Endodermal cell (in vitro differentiated cells): ENCODE data around the gene SSH2. TPM values are rescaled to one million over a fixed set of nuclear protein-coding genes. Genes with fewer than 3 reads are reported as not detected.

Source experiments
- DNase-seq: peaks from one replicate; pipeline ENCODE4 v3.0.0-alpha.2; 2017
- H3K27ac ChIP-seq: 2 replicates; pipeline ENCODE4 v1.5.1; 2013; ENCODE audit warnings: mild to moderate bottlenecking, low read depth, low read length, moderate library complexity
- H3K27me3 ChIP-seq: 2 replicates; pipeline ENCODE4 v1.6.1; 2013; ENCODE audit warnings: mild to moderate bottlenecking, low read length, moderate library complexity; ENCODE audit not compliant: insufficient read depth, control insufficient read depth, poor library complexity, severe bottlenecking
- H3K36me3 ChIP-seq: 2 replicates; pipeline ENCODE4 v1.7.0; 2013; ENCODE audit warnings: mild to moderate bottlenecking, low read length, moderate library complexity; ENCODE audit not compliant: control insufficient read depth, insufficient read depth
- H3K4me1 ChIP-seq: one replicate; pipeline ENCODE4 v1.7.0; 2013; ENCODE audit warnings: low read length; ENCODE audit not compliant: control insufficient read depth, insufficient read depth
- H3K4me3 ChIP-seq: 2 replicates; pipeline ENCODE4 v1.5.1; 2013; ENCODE audit warnings: mild to moderate bottlenecking, low read length, moderate library complexity
- H3K9ac ChIP-seq: 2 replicates; pipeline ENCODE4 v1.6.1; 2013; ENCODE audit warnings: mild to moderate bottlenecking, low read length, moderate library complexity; ENCODE audit not compliant: poor library complexity, severe bottlenecking; ENCODE audit errors: extremely low read depth
- H3K9me3 ChIP-seq: 2 replicates; pipeline ENCODE4 v1.6.1; 2013; ENCODE audit warnings: mild to moderate bottlenecking, low read length, moderate library complexity; ENCODE audit not compliant: control insufficient read depth
- H3K27ac Mint-ChIP-seq: 2 replicates; pipeline ENCODE4 v1.8.0; 2020; ENCODE audit warnings: mixed read lengths
- H3K27me3 Mint-ChIP-seq: 2 replicates; pipeline ENCODE4 v1.8.0; 2021; ENCODE audit warnings: mild to moderate bottlenecking, mixed read lengths; ENCODE audit not compliant: insufficient read depth
- H3K36me3 Mint-ChIP-seq: 2 replicates; pipeline ENCODE4 v1.8.0; 2020; ENCODE audit warnings: low read depth, mixed read lengths
- H3K4me1 Mint-ChIP-seq: 2 replicates; pipeline ENCODE4 v1.8.0; 2020; ENCODE audit warnings: mixed read lengths
- H3K4me3 Mint-ChIP-seq: 2 replicates; pipeline ENCODE4 v1.8.0; 2020; ENCODE audit warnings: mild to moderate bottlenecking, moderate library complexity, mixed read lengths
- H3K9me3 Mint-ChIP-seq: 2 replicates; pipeline ENCODE4 v1.8.0; 2020; ENCODE audit warnings: mild to moderate bottlenecking, mixed read lengths
- WGBS, 2 experiments: methylation state at CpG; one replicate each; pipeline versions ENCODE4 v1.1.5 to v1.1.7; 2013; ENCODE audit warnings: missing lambda C conversion rate in 2 of 2, mixed read lengths in 1 of 2; ENCODE audit not compliant: insufficient coverage in 1 of 2, insufficient read length in 1 of 2; 5-methylcytosine and 5-hydroxymethylcytosine counted together
- total RNA-seq, 2 donors: library from RNA; stranded (reverse); fragmentation: NEBNext Ultra II Directional in 1 of 2; extraction: Animal tissue kit (Norgen Biotek cat#: 25700) in 1 of 2; gene quantifications; 2 replicates in 1 of 2; 3 replicates in 1 of 2; pipeline ENCODE4 v1.2.1, GENCODE V29; 2021
- TF ChIP-seq, protein P1 (sequence below): fragments of 200-600 bp; sonication (generic); conservative IDR thresholded peaks from 2 replicates; pipeline ENCODE4 v1.5.0; 2021; ENCODE audit warnings: antibody characterized with exemption, mild to moderate bottlenecking

SSH2 gene
- total RNA-seq, 2 donors from 2014 or later, result 11.3 to 13.5 TPM

DNA sequence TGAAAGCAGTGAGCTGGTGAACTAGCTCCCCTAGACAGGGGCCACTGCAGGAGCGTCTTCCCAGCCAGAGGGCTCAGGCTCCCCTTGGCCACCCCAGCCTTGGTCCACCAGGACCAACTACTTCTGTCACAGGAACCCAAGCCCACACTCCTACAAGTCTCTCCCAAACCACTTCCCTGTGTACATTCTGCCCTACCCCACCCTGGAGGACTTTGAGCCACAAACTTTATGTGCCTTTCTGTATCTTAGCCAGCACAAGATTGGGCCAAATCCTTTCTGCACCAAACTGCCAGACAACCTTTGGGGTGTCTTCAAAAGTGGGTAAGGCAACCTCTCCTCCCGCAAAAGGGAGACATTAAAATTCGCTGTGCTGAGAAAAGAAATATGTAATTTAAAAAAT is 43.0 kb upstream of the SSH2 start:
- no peaks in the 10 kb centered on the region for H3K9me3 ChIP-seq
- no peaks in the 10 kb centered on the region for H3K27me3 ChIP-seq
- peaks cover 3% of the 10 kb centered on the region for H3K27me3 Mint-ChIP-seq
- no peaks in the 10 kb centered on the region for H3K4me1 ChIP-seq
- H3K36me3 Mint-ChIP-seq, result no peaks in the 10 kb centered on the region
- H3K9me3 Mint-ChIP-seq, result no peaks in the 10 kb centered on the region
- no peak overlapping the region for H3K9ac ChIP-seq
- no peak overlapping the region for H3K27ac ChIP-seq
- H3K4me3 Mint-ChIP-seq, result no peak overlapping the region
- no peak for DNase-seq
- no peaks in the 10 kb centered on the region for H3K36me3 ChIP-seq
- H3K4me1 Mint-ChIP-seq, result no peaks in the 10 kb centered on the region
- H3K27ac Mint-ChIP-seq, result no peak overlapping the region
- no peak overlapping the region for H3K4me3 ChIP-seq
- TF ChIP-seq, protein P1, sequence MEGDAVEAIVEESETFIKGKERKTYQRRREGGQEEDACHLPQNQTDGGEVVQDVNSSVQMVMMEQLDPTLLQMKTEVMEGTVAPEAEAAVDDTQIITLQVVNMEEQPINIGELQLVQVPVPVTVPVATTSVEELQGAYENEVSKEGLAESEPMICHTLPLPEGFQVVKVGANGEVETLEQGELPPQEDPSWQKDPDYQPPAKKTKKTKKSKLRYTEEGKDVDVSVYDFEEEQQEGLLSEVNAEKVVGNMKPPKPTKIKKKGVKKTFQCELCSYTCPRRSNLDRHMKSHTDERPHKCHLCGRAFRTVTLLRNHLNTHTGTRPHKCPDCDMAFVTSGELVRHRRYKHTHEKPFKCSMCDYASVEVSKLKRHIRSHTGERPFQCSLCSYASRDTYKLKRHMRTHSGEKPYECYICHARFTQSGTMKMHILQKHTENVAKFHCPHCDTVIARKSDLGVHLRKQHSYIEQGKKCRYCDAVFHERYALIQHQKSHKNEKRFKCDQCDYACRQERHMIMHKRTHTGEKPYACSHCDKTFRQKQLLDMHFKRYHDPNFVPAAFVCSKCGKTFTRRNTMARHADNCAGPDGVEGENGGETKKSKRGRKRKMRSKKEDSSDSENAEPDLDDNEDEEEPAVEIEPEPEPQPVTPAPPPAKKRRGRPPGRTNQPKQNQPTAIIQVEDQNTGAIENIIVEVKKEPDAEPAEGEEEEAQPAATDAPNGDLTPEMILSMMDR, result no peak
- 97 to 100% methylated on average over 1 to 3 of the region's 3 CpGs for WGBS, 2 experiments

DNA sequence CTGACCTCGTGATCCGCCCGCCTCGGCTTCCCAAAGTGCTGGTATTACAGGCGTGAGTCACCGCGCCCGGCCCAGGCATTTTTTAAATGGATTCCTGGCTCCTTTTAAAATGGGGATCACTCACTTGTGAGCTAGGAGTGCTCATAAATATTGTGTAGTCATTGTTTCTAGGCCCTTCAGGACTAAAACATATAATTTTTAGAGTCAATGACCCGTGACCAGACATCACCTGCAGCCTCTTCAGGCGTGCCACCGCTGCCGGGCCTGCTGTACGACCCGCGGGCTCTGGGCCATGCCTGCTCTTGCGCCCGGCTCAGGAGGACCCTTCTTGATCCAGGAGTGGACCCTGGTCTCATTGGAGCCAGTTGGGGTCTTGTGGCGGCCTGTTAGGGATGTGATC is 42.2 kb upstream of the SSH2 start:
- no peak for DNase-seq
- Histone ChIP-seq H3K36me3 (no peaks in the 10 kb centered on the region), H3K4me1 (no peaks in the 10 kb centered on the region), H3K4me3 (no peak overlapping the region), H3K9me3 (no peaks in the 10 kb centered on the region), H3K27me3 (no peaks in the 10 kb centered on the region), H3K9ac (no peak overlapping the region), H3K27ac (no peak overlapping the region)
- no peaks in the 10 kb centered on the region for H3K9me3 Mint-ChIP-seq
- TF ChIP-seq, protein P1, result no peak
- no peaks in the 10 kb centered on the region for H3K4me1 Mint-ChIP-seq
- H3K27ac Mint-ChIP-seq, result no peak overlapping the region
- 96% methylated on average over 11 to 18 of the region's 18 CpGs for WGBS, 2 experiments
- H3K4me3 Mint-ChIP-seq, result no peak overlapping the region
- H3K27me3 Mint-ChIP-seq, result peaks cover 8% of the 10 kb centered on the region
- no peaks in the 10 kb centered on the region for H3K36me3 Mint-ChIP-seq

DNA sequence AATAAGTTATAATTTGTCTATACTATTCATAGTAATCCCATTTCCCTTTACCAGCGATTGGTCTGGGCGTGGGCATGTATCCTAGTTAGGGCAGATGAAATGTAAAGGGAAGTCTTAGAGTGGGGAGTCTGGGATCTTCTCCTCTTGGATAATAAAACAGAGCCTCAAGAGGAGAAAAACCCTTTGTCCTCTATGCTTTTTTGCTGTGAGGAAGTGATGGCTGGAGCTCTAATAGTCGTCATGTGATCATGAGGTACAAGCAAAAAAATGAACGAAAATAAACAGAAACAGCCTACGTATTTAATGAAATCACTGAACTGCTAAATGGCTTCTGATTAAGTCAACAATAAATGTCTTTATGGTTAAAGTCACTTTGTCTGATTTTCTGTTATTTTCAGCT is 38.2 kb upstream of the SSH2 start:
- H3K27me3 ChIP-seq, result no peaks in the 10 kb centered on the region
- DNase-seq, result no peak

More for the DNA sequence above, 38.2 kb upstream of the SSH2 start:
- no peaks in the 10 kb centered on the region for H3K36me3 ChIP-seq
- Mint-ChIP-seq H3K4me1 (no peaks in the 10 kb centered on the region), H3K36me3 (no peaks in the 10 kb centered on the region), H3K27me3 (peaks cover 9% of the 10 kb centered on the region), H3K27ac (no peak overlapping the region), H3K4me3 (no peak overlapping the region), H3K9me3 (peaks cover 12% of the 10 kb centered on the region)
- H3K27ac ChIP-seq, result no peak overlapping the region
- H3K4me1 ChIP-seq, result no peaks in the 10 kb centered on the region
- no peak overlapping the region for H3K4me3 ChIP-seq
- WGBS, 2 experiments, result 83 to 89% methylated on average over 2 to 5 of the region's 5 CpGs
- no peak overlapping the region for H3K9ac ChIP-seq
- TF ChIP-seq, protein P1, result no peak
- no peaks in the 10 kb centered on the region for H3K9me3 ChIP-seq
